ENCODE measurements around the gene ADAMTS16. TPM values are rescaled to one million over a fixed set of nuclear protein-coding genes. Genes with fewer than 3 reads are reported as not detected.
A peak's percentile ranks its signal among the peaks of the same experiment; 100 is the strongest.

Gene ADAMTS16
- total and polyA plus RNA-seq, 10 donors, result not detected

- 72 to 96% (median 88%) methylated on average over 1 of the region's 1 CpG for WGBS, 5 donors
- DNase-seq, result peak; percentile 36
- intact Hi-C loops (cut with DNase I; ENCODE audit: low total_unique reads), result no loop called here
- Histone ChIP-seq H3K4me1 (no peaks in the 10 kb centered on the region), H3K27ac (no peak overlapping the region), H3K9me3 (peaks cover 3 to 32% (median 31%) of the 10 kb centered on the region in 8 donors), H3K27me3 (replicated peaks in 1 of 7) (peaks cover 0 to 7% (median 0%) of the 10 kb centered on the region in 7 donors), H3K36me3 (no peaks in the 10 kb centered on the region), H3K4me3 (no peak overlapping the region)
- TF ChIP-seq CTCF (IDR thresholded peaks at IDR 0.05 in 8 of 11, conservative IDR thresholded peaks at IDR 0.05 in 3 of 11), result no peak
- no peak for TF ChIP-seq POLR2AphosphoS5 (IDR thresholded peaks at IDR 0.05)
- no peak for TF ChIP-seq POLR2A (IDR thresholded peaks at IDR 0.05)
Observed at GRCh38 chr5:5258564-5258963, 118.4 kb downstream of the ADAMTS16 start.

- no peak overlapping the region for H3K27ac ChIP-seq
- 50 to 82% (median 78%) methylated on average over 1 to 3 of the region's 3 CpGs for WGBS, 5 donors
- no peak overlapping the region for H3K4me3 ChIP-seq
- no peaks in the 10 kb centered on the region for H3K4me1 ChIP-seq
- DNase-seq, result no peak
- intact Hi-C loops (cut with DNase I; ENCODE audit: low total_unique reads), result no loop called here
- H3K9me3 ChIP-seq, result peaks cover 0 to 3% (median 0%) of the 10 kb centered on the region in 8 donors
- TF ChIP-seq POLR2A (IDR thresholded peaks at IDR 0.05) (no peak), POLR2AphosphoS5 (IDR thresholded peaks at IDR 0.05) (no peak), CTCF (IDR thresholded peaks at IDR 0.05 in 8 of 11, conservative IDR thresholded peaks at IDR 0.05 in 3 of 11) (no peak)
- no peaks in the 10 kb centered on the region for H3K36me3 ChIP-seq
- peaks cover 0 to 7% (median 0%) of the 10 kb centered on the region in 7 donors for H3K27me3 ChIP-seq (replicated peaks in 1 of 7)
Observed at GRCh38 chr5:5264727-5265126, 124.6 kb downstream of the ADAMTS16 start.

- peaks cover 0 to 7% (median 0%) of the 10 kb centered on the region in 7 donors for H3K27me3 ChIP-seq (replicated peaks in 1 of 7)
- TF ChIP-seq POLR2AphosphoS5 (IDR thresholded peaks at IDR 0.05) (no peak), CTCF (IDR thresholded peaks at IDR 0.05 in 8 of 11, conservative IDR thresholded peaks at IDR 0.05 in 3 of 11) (no peak), POLR2A (IDR thresholded peaks at IDR 0.05) (no peak)
- intact Hi-C loops (cut with DNase I; ENCODE audit: low total_unique reads), result no loop called here
- H3K9me3 ChIP-seq, result peaks cover 0 to 3% (median 0%) of the 10 kb centered on the region in 8 donors
- WGBS, 5 donors, result 77 to 89% (median 79%) methylated on average over 6 of the region's 6 CpGs
- H3K4me3 ChIP-seq, result no peak overlapping the region
- no peaks in the 10 kb centered on the region for H3K4me1 ChIP-seq
- H3K36me3 ChIP-seq, result no peaks in the 10 kb centered on the region
- DNase-seq, result no peak
- no peak overlapping the region for H3K27ac ChIP-seq
Observed at GRCh38 chr5:5266297-5266696, 126.2 kb downstream of the ADAMTS16 start.

GRCh38 chr5:5270161-5270560, 130.0 kb downstream of the ADAMTS16 start:
- intact Hi-C loops (cut with DNase I; ENCODE audit: low total_unique reads), result no loop called here
- no peak overlapping the region for H3K4me3 ChIP-seq
- no peaks in the 10 kb centered on the region for H3K27me3 ChIP-seq (replicated peaks in 1 of 7)
- DNase-seq, result peak; percentile 63
- peaks cover 0 to 6% (median 0%) of the 10 kb centered on the region in 6 donors for H3K4me1 ChIP-seq
- H3K9me3 ChIP-seq, result peaks cover 0 to 3% (median 0%) of the 10 kb centered on the region in 8 donors
- 87 to 93% (median 90%) methylated on average over 9 of the region's 9 CpGs for WGBS, 5 donors
- no peak overlapping the region for H3K27ac ChIP-seq
- TF ChIP-seq POLR2A (IDR thresholded peaks at IDR 0.05), result no peak
- TF ChIP-seq CTCF (IDR thresholded peaks at IDR 0.05 in 8 of 11, conservative IDR thresholded peaks at IDR 0.05 in 3 of 11), result no peak
- TF ChIP-seq POLR2AphosphoS5 (IDR thresholded peaks at IDR 0.05), result no peak
- no peaks in the 10 kb centered on the region for H3K36me3 ChIP-seq
